ENCODE results near the gene GIPC1. TPM values are rescaled to one million over a fixed set of nuclear protein-coding genes. Genes with fewer than 3 reads are reported as not detected.

Gene GIPC1
- total and polyA plus RNA-seq, 8 donors = 43.7 to 154 (median 64.9) TPM

GRCh38 chr19:14517840-14518505 is 22.0 kb upstream of the GIPC1 start, which contains the start of gene DNAJB1:
Gene DNAJB1, minus strand, starts transcription at chr19:14518397. Its CDS starts 48 bp downstream, at chr19:14518349.
- Histone ChIP-seq H3K9me3 (no peaks in the 10 kb centered on the region), H3K4me1 (peaks cover 11 to 59% of the 10 kb centered on the region in 2 donors), H3K27me3 (no peaks in the 10 kb centered on the region), H3K27ac (peak within 1 kb of the TSS; percentile 99 to 100), H3K36me3 (peaks cover 5 to 36% of the 10 kb centered on the region in 2 donors), H3K4me3 (peak within 1 kb of the TSS; percentile 83 to 97)
- no peak for TF ChIP-seq CTCF (IDR thresholded peaks at IDR 0.05)
- DNase-seq (peak in 3 of 4 donors; percentile 83 to 96 (median 89)), ATAC-seq (peak; percentile 81)
- intact Hi-C loops (cut with DNase I) = no loop called here

GRCh38 chr19:14517446-14517839 is 21.5 kb upstream of the GIPC1 start:
- Histone ChIP-seq H3K4me3 (peak overlapping the region; percentile 83 to 97), H3K27me3 (no peaks in the 10 kb centered on the region), H3K36me3 (peaks cover 5 to 36% of the 10 kb centered on the region in 2 donors), H3K9me3 (no peaks in the 10 kb centered on the region), H3K4me1 (peaks cover 11 to 59% of the 10 kb centered on the region in 2 donors), H3K27ac (peak overlapping the region; percentile 99 to 100)
- no peak for ATAC-seq
- no peak for DNase-seq
- intact Hi-C loops (cut with DNase I) = no loop called here
- TF ChIP-seq CTCF (IDR thresholded peaks at IDR 0.05) = no peak

- ATAC-seq (no peak), DNase-seq (no peak)
- Histone ChIP-seq H3K9me3 (no peaks in the 10 kb centered on the region), H3K27me3 (no peaks in the 10 kb centered on the region), H3K4me1 (peaks cover 11 to 59% of the 10 kb centered on the region in 2 donors), H3K27ac (peak overlapping the region; percentile 99 to 100), H3K4me3 (peak overlapping the region; percentile 83 to 97), H3K36me3 (peaks cover 5 to 36% of the 10 kb centered on the region in 2 donors)
- no peak for TF ChIP-seq CTCF (IDR thresholded peaks at IDR 0.05)
- intact Hi-C loops (cut with DNase I) = no loop called here
Measured at GRCh38 chr19:14516746-14517438, 21.0 kb upstream of the GIPC1 start.

- peak; percentile 2 for ATAC-seq
- Histone ChIP-seq H3K4me3 (peak overlapping the region; percentile 83 to 97), H3K9me3 (no peaks in the 10 kb centered on the region), H3K27me3 (no peaks in the 10 kb centered on the region), H3K36me3 (peaks cover 5 to 36% of the 10 kb centered on the region in 2 donors), H3K27ac (peak overlapping the region; percentile 99 to 100), H3K4me1 (peaks cover 11 to 66% of the 10 kb centered on the region in 2 donors)
- intact Hi-C loops (cut with DNase I) = no loop called here
- TF ChIP-seq CTCF (IDR thresholded peaks at IDR 0.05) = no peak
- no peak for DNase-seq
Measured at GRCh38 chr19:14516048-14516534, 20.2 kb upstream of the GIPC1 start.

GRCh38 chr19:14515501-14516047 is 19.6 kb upstream of the GIPC1 start:
- DNase-seq (no peak), ATAC-seq (no peak)
- intact Hi-C loops (cut with DNase I) = no loop called here
- no peak for TF ChIP-seq CTCF (IDR thresholded peaks at IDR 0.05)
- H3K4me1 ChIP-seq = peaks cover 11 to 71% of the 10 kb centered on the region in 2 donors
- H3K36me3 ChIP-seq = peaks cover 5 to 36% of the 10 kb centered on the region in 2 donors
- H3K27me3 ChIP-seq = no peaks in the 10 kb centered on the region
- H3K4me3 ChIP-seq = peak overlapping the region; percentile 83 to 97
- H3K9me3 ChIP-seq = no peaks in the 10 kb centered on the region
- H3K27ac ChIP-seq = peak overlapping the region; percentile 99 to 100

Data from left lung (tissue), 10 donors.